ENCODE results near the gene CKM. TPM values are rescaled to one million over a fixed set of nuclear protein-coding genes. Genes with fewer than 3 reads are reported as not detected.

CKM gene
- total RNA-seq, 4 donors from 2014 or later, result 18,507 to 37,792 (median 27,366) TPM

DNA sequence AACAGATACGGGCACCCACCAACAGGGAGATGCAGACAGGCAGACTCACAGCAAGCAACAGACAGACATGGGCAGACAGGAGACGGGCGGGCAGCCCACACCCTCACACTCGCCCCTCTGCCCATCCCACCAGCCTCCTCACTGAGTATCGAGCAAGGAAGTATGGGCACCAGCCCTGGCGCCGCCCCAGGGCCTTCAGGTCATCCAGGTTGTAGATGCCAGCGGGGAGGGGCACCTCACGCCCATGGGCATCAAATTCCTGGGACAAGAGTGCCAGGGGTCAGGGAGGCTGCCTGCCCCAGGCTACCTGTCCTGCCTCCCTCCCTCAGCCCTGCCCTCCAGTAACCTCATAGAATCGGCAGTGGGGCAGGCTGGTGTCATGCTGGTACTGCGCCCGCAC is 42.0 kb upstream of the CKM start:
- H3K27me3 ChIP-seq, result no peaks in the 10 kb centered on the region
- ATAC-seq, result no peak
- DNase-seq, result no peak
- in situ Hi-C loops (cut with MboI; ENCODE audit: low sequenced_read_pairs in 4 of 4) (no loop called here), intact Hi-C loops (cut with DNase I; ENCODE audit: low total_unique reads) (no loop called here)
- H3K9me3 ChIP-seq, result no peaks in the 10 kb centered on the region
- peaks cover 0 to 5% of the 10 kb centered on the region in 2 donors for H3K4me1 ChIP-seq
- peaks cover 0 to 15% of the 10 kb centered on the region in 2 donors for H3K36me3 ChIP-seq
- H3K27ac ChIP-seq, result no peak overlapping the region
- TF ChIP-seq POLR2A (IDR thresholded peaks at IDR 0.05), result no peak
- TF ChIP-seq, protein P1, sequence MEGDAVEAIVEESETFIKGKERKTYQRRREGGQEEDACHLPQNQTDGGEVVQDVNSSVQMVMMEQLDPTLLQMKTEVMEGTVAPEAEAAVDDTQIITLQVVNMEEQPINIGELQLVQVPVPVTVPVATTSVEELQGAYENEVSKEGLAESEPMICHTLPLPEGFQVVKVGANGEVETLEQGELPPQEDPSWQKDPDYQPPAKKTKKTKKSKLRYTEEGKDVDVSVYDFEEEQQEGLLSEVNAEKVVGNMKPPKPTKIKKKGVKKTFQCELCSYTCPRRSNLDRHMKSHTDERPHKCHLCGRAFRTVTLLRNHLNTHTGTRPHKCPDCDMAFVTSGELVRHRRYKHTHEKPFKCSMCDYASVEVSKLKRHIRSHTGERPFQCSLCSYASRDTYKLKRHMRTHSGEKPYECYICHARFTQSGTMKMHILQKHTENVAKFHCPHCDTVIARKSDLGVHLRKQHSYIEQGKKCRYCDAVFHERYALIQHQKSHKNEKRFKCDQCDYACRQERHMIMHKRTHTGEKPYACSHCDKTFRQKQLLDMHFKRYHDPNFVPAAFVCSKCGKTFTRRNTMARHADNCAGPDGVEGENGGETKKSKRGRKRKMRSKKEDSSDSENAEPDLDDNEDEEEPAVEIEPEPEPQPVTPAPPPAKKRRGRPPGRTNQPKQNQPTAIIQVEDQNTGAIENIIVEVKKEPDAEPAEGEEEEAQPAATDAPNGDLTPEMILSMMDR (IDR thresholded peaks at IDR 0.05 in 4 of 5, conservative IDR thresholded peaks at IDR 0.05 in 1 of 5), result no peak
- H3K4me3 ChIP-seq, result no peak overlapping the region

DNA sequence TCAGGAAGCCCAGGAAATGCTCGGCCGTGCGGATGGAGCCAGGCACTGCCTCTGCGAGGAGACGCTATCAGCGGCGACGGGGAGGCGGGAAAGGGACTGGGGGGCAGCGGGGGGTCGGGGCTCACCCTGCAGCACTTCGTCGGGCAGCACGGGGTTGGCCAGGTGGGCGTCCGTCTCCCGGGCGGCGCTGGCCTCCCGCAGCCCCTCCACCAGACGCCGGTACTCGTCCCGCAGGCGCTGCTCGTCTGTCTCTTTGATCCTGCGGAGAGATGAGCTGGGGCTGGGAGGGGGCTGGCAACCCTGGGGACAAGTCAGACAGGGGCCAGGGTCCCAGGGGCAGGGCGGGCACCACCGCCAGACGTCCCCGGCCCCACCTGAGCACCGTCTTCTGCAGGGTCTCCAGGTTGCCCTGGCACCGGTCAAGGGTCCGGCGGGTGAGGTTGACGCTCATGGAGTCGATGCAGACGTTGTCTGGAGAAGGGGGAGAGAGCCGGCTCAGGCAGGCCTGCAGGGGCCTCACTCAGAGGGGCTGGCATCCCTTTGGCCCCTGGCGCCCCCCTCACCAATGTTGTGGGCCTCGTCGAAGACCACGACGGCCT is 41.3 kb upstream of the CKM start:
- Histone ChIP-seq H3K4me1 (no peaks in the 10 kb centered on the region), H3K27ac (no peak overlapping the region), H3K4me3 (no peak overlapping the region), H3K27me3 (no peaks in the 10 kb centered on the region), H3K36me3 (peaks cover 0 to 15% of the 10 kb centered on the region in 2 donors), H3K9me3 (no peaks in the 10 kb centered on the region)
- TF ChIP-seq POLR2A (IDR thresholded peaks at IDR 0.05), result no peak
- TF ChIP-seq, protein P1 (IDR thresholded peaks at IDR 0.05 in 4 of 5, conservative IDR thresholded peaks at IDR 0.05 in 1 of 5), result no peak
- ATAC-seq (no peak), DNase-seq (no peak)
- intact Hi-C loops (cut with DNase I; ENCODE audit: low total_unique reads), result no loop called here
- in situ Hi-C loops (cut with MboI; ENCODE audit: low sequenced_read_pairs in 4 of 4), result no loop called here

- in situ Hi-C loops (cut with MboI; ENCODE audit: low sequenced_read_pairs in 4 of 4) (no loop called here), intact Hi-C loops (cut with DNase I; ENCODE audit: low total_unique reads) (no loop called here)
- H3K9me3 ChIP-seq, result no peaks in the 10 kb centered on the region
- TF ChIP-seq, protein P1 (IDR thresholded peaks at IDR 0.05 in 4 of 5, conservative IDR thresholded peaks at IDR 0.05 in 1 of 5), result no peak
- no peak for TF ChIP-seq POLR2A (IDR thresholded peaks at IDR 0.05)
- no peaks in the 10 kb centered on the region for H3K27me3 ChIP-seq
- H3K4me1 ChIP-seq, result no peaks in the 10 kb centered on the region
- H3K4me3 ChIP-seq, result no peak overlapping the region
- DNase-seq, result no peak
- peaks cover 0 to 15% of the 10 kb centered on the region in 2 donors for H3K36me3 ChIP-seq
- H3K27ac ChIP-seq, result no peak overlapping the region
- no peak for ATAC-seq
Observed at GRCh38 chr19:45362291-45362690, 39.6 kb upstream of the CKM start.

DNA sequence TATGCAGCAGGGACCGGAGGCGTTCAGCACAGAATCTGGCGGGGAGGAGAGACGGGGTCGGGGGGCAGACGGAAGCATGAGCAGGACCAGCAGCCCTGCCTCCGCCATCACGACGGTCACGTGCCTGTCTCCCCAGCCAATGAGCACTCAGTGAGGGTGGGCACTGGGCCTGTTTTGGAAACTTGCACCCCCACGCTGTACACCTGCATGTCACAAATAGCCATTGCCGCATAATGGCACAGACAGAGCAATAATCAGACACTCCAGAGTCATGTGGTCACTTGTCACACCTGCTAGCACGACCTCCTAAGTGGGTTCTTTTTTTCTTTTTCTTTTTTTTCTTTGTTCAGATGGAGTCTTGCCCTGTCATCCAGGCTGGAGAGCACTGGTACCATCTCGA is 38.9 kb upstream of the CKM start:
- H3K9me3 ChIP-seq, result no peaks in the 10 kb centered on the region
- in situ Hi-C loops (cut with MboI; ENCODE audit: low sequenced_read_pairs in 4 of 4), result no loop called here
- H3K27ac ChIP-seq, result no peak overlapping the region
- no peak overlapping the region for H3K4me3 ChIP-seq
- ATAC-seq (no peak), DNase-seq (no peak)
- H3K4me1 ChIP-seq, result no peaks in the 10 kb centered on the region
- TF ChIP-seq, protein P1 (IDR thresholded peaks at IDR 0.05 in 4 of 5, conservative IDR thresholded peaks at IDR 0.05 in 1 of 5), result no peak
- TF ChIP-seq POLR2A (IDR thresholded peaks at IDR 0.05), result no peak
- intact Hi-C loops (cut with DNase I; ENCODE audit: low total_unique reads), result no loop called here
- H3K27me3 ChIP-seq, result no peaks in the 10 kb centered on the region
- peaks cover 0 to 15% of the 10 kb centered on the region in 2 donors for H3K36me3 ChIP-seq
